Stimulated activated naive CD4-positive, alpha-beta T cell (primary cell): ENCODE data around the gene UMAD1.
A peak's percentile ranks its signal among the peaks of the same experiment; 100 is the strongest.

Source experiments
- DNase-seq, 6 experiments: peaks; one replicate each; lab custom pipeline; 2025; lab: John Stamatoyannopoulos, UW

The UMAD1 gene

GRCh38 chr7:7640221-7641128, at the start of gene UMAD1:
Gene UMAD1, plus strand, starts transcription at chr7:7640752. Its CDS starts 32,620 bp downstream, at chr7:7673372.
- peak; percentile 93 to 100 (median 98) for DNase-seq

- DNase-seq: peak in 2 of 6 experiments; percentile 24 to 29
Measured at GRCh38 chr7:7595451-7595850, 45.1 kb upstream of the UMAD1 start.

GRCh38 chr7:7596176-7596575, 44.4 kb upstream of the UMAD1 start:
- DNase-seq: no peak

GRCh38 chr7:7607010-7607409, 33.5 kb upstream of the UMAD1 start:
- no peak for DNase-seq

- DNase-seq: no peak
Measured at GRCh38 chr7:7609330-7609729, 31.2 kb upstream of the UMAD1 start.

GRCh38 chr7:7612519-7612918, 28.0 kb upstream of the UMAD1 start:
- no peak for DNase-seq

GRCh38 chr7:7613210-7613609, 27.3 kb upstream of the UMAD1 start:
- no peak for DNase-seq

- DNase-seq: no peak
Measured at GRCh38 chr7:7614018-7614741, 26.4 kb upstream of the UMAD1 start.

GRCh38 chr7:7617550-7617949, 23.0 kb upstream of the UMAD1 start:
- DNase-seq: no peak

GRCh38 chr7:7618410-7618809, 22.1 kb upstream of the UMAD1 start:
- no peak for DNase-seq

- no peak for DNase-seq
Measured at GRCh38 chr7:7620236-7620635, 20.3 kb upstream of the UMAD1 start.

GRCh38 chr7:7620644-7621210, 19.8 kb upstream of the UMAD1 start:
- DNase-seq: no peak

- no peak for DNase-seq
Measured at GRCh38 chr7:7628476-7628875, 12.1 kb upstream of the UMAD1 start.

- no peak for DNase-seq
Measured at GRCh38 chr7:7630626-7631329, 9.8 kb upstream of the UMAD1 start.

GRCh38 chr7:7639421-7639820, 1.1 kb upstream of the UMAD1 start:
- DNase-seq: no peak

- peak in 5 of 6 experiments; percentile 50 to 92 (median 77) for DNase-seq
Measured at GRCh38 chr7:7639847-7640220, 718 bp upstream of the UMAD1 start.

GRCh38 chr7:7641129-7641663, 644 bp downstream of the UMAD1 start:
- peak in 1 of 6 experiments; percentile 52 for DNase-seq

- DNase-seq: no peak
Measured at GRCh38 chr7:7642081-7642480, 1.5 kb downstream of the UMAD1 start.

GRCh38 chr7:7647495-7648036, 7.0 kb downstream of the UMAD1 start:
- no peak for DNase-seq

- no peak for DNase-seq
Measured at GRCh38 chr7:7650682-7651206, 10.2 kb downstream of the UMAD1 start.

- DNase-seq: no peak
Measured at GRCh38 chr7:7651479-7651878, 10.9 kb downstream of the UMAD1 start.
